SU-DHL-6 (cell line): ENCODE data around the gene CHCHD3.

ENCODE experiments used
- CTCF ChIP-seq: fragments of 200-600 bp; sonication (generic); IDR thresholded peaks from one replicate; pipeline ENCODE4 v1.5.1; 2017; ENCODE audit warnings: antibody characterized with exemption, mild to moderate bottlenecking, low read length, moderate library complexity; ENCODE audit not compliant: insufficient read depth, poor library complexity, severe bottlenecking
- EZH2phosphoT487 ChIP-seq: fragments of 200-600 bp; sonication (generic), shearing (Covaris generic); conservative IDR thresholded peaks from 2 replicates; pipeline ENCODE4 v1.6.1; 2018; ENCODE audit warnings: mild to moderate bottlenecking, antibody characterized with exemption, low read length, moderate library complexity, mixed read lengths

DNA sequence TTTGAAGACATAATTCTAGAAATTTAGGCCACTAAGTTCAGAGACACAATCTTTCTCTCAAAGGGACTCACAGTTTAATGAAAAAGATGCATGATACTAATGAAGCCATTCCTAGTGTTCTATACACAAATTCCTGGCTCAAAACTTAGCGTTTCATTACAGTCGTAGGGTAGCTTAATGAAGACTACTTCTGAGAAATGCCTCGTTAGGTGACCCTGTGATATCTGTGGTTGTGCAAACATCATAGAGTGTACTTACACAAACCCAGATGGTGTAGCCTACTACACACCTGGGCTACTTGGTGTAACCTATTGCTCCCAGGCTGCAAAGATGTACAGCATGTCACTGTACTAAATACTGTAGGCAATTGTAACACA is 488 bp upstream of the CHCHD3 start:
- no peak for TF ChIP-seq EZH2phosphoT487
- TF ChIP-seq CTCF = no peak
